ENCODE results near the gene APBB2.

APBB2 gene

DNA sequence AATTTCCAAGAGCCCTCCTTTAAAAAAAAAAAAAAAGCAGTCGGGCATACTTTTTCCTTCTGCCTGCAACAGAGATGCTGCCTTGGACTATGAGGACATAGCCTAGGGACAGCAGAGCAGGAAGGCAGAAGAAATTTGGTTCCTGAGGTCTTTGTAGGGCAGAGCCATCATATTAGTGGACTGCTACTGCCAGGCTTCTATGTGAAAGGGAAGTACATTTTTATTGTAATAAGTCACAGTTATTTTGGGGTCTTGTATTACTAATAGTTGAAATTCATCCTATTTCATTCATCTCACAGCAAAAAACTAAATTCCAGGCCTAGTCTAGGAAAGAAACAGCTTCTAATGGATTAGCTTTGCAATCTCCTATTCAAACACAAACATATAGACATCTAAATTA is 253.4 kb downstream of the APBB2 start:
- TF ChIP-seq, protein P1, sequence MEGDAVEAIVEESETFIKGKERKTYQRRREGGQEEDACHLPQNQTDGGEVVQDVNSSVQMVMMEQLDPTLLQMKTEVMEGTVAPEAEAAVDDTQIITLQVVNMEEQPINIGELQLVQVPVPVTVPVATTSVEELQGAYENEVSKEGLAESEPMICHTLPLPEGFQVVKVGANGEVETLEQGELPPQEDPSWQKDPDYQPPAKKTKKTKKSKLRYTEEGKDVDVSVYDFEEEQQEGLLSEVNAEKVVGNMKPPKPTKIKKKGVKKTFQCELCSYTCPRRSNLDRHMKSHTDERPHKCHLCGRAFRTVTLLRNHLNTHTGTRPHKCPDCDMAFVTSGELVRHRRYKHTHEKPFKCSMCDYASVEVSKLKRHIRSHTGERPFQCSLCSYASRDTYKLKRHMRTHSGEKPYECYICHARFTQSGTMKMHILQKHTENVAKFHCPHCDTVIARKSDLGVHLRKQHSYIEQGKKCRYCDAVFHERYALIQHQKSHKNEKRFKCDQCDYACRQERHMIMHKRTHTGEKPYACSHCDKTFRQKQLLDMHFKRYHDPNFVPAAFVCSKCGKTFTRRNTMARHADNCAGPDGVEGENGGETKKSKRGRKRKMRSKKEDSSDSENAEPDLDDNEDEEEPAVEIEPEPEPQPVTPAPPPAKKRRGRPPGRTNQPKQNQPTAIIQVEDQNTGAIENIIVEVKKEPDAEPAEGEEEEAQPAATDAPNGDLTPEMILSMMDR (IDR thresholded peaks at IDR 0.05; ENCODE audit: low read depth, low read length): no peak
- no peak overlapping the region for H3K4me3 ChIP-seq (replicated peaks in 1 of 2; ENCODE audit: low read depth in 2 of 2, low read length in 2 of 2)
- peak in 1 of 2 donors; percentile 33 for DNase-seq (ENCODE audit: low read depth in 2 of 2)

DNA sequence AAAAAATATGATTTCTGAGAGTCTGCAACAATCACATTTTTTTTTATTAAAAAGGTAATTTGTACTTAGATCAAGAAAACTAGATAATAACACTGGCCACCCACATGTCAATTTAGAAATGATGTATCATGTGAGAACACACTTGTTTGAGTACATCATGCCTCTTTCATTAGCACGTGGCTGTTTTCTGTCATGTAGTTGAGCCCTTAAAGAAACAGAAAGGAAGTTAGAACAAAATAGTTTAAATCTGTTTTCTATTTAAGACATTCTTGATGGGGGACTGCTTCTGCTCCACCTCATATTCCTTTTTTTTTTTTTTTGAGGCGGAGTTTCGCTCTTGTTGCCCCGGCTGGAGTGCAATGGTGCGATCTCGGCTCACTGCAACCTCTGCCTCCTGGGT is 257.1 kb downstream of the APBB2 start:
- TF ChIP-seq, protein P1 (IDR thresholded peaks at IDR 0.05; ENCODE audit: low read depth, low read length): no peak
- no peak for DNase-seq (ENCODE audit: low read depth in 2 of 2)
- no peak overlapping the region for H3K4me3 ChIP-seq (replicated peaks in 1 of 2; ENCODE audit: low read depth in 2 of 2, low read length in 2 of 2)

DNA sequence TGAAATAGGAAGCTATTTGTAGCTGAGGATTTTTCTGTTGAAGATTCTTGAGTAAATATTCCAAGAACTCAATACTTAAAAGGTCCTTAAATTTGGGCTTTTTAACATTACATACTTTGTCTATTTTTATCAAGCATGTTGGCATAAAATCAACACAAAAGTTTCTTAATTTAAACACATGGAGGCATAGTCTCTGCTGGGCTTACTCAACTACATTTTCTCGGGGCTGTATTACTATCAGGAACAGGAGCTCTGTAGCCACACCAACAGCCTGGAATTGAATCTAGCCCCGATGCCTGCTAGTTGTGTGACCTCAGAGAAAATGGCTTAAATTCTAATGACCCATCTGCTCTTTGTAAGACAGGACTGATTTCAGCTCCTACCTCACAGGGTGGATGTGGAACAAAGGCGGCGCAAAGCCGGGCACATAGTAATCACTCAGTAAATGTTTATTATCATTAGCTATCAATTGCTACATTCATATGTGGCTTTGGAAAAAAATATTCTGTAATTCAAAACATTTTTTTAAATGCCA is 257.6 kb downstream of the APBB2 start:
- peak in 1 of 2 donors; percentile 67 for DNase-seq (ENCODE audit: low read depth in 2 of 2)

DNA sequence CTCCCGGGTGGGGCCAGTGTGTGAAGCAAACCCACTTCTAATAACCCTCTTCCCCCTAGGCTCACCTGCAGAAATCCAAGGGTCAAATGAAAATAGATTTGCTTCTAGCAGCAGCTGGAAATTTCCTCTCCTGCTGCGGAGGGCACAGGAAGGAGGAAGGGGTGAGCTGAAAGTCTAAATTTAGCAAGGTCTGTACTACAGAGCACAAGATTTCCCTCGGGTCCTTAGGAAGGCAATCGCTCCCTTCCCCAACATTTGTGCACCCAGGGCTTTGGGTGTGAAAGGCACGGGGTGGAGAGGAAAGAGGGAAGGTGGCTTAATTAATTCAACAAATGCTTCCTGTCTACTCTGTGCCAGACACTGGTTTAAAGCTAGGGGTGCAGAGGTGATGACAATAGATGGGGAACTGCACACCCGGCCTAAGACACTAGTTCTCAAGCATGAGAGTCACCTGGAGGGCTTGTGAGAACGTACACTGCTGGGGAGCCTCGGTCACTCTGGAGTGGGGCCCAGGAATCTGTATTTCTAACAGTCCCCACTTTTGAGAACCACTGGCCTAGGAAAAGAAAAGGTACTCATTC is 260.2 kb downstream of the APBB2 start:
- TF ChIP-seq, protein P1 (IDR thresholded peaks at IDR 0.05; ENCODE audit: low read depth, low read length): no peak
- no peak overlapping the region for H3K4me3 ChIP-seq (replicated peaks in 1 of 2; ENCODE audit: low read depth in 2 of 2, low read length in 2 of 2)
- DNase-seq (ENCODE audit: low read depth in 2 of 2): no peak

More for the DNA sequence above, 257.6 kb downstream of the APBB2 start:
- H3K4me3 ChIP-seq (replicated peaks in 1 of 2; ENCODE audit: low read depth in 2 of 2, low read length in 2 of 2): no peak overlapping the region
- TF ChIP-seq, protein P1 (IDR thresholded peaks at IDR 0.05; ENCODE audit: low read depth, low read length): no peak

DNA sequence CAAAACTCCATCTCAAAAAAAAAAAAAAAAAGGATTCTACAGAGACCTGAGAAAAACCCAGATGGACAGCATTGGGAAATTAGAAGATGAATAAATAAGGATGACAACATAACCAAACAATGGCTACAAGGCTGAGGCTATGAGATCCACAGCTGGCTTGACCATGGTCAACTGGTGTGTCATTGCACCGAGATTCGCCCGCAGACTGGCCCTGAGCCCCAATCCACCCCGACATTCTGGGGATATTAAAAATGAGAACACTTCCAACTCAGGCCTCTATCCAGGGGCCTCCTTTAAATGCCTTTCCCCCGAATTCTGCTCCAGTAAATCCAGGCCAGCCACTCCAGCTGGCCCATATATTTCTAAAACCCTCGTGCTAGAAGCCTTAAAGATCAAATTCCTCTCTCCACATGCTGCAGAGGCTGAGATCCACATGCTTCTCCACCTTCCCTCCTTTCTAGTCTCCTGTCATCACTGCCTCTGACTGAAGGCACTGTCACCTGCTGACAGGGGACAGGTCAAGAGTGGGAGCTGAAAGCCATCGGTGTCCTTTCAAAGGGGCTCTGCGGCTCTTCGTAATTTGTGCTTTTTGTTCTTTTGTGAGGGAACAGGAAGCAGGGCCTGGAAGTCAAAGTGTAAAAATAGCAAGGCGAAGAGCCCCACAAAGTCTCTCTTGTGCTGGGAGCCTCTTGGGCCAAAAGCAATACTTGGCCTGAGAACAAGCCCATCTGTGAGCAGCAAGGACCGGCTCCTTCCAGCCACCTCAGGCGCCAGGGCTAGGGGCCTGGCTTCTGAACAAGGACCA is 260.9 kb downstream of the APBB2 start:
- no peak overlapping the region for H3K4me3 ChIP-seq (replicated peaks in 1 of 2; ENCODE audit: low read depth in 2 of 2, low read length in 2 of 2)
- TF ChIP-seq, protein P1 (IDR thresholded peaks at IDR 0.05; ENCODE audit: low read depth, low read length): no peak
- peak; percentile 26 to 72 for DNase-seq (ENCODE audit: low read depth in 2 of 2)

DNA sequence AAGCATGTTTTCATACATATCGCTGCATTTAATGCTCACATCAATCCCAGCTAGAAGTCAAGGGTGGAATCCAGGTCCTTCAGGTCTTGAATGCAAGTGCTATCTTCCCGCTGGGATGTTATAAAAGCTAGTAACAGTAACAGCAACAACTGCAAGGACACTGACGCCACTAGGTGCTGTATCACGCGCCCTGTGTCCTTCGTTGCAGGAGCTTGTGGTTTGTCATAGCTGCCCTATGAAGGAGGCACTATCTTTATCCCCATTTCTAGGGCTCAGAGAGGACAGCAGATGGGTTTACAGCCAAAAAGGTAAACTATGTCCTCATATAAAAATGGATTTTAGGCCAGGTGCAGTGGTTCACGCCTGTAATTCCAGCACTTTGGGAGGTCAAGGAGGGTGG is 261.7 kb downstream of the APBB2 start:
- no peak overlapping the region for H3K4me3 ChIP-seq (replicated peaks in 1 of 2; ENCODE audit: low read depth in 2 of 2, low read length in 2 of 2)
- DNase-seq (ENCODE audit: low read depth in 2 of 2): no peak
- TF ChIP-seq, protein P1 (IDR thresholded peaks at IDR 0.05; ENCODE audit: low read depth, low read length): no peak
